Heart right ventricle (tissue), 16 donors: ENCODE measurements around the gene ZBTB1. TPM values are rescaled to one million over a fixed set of nuclear protein-coding genes. Genes with fewer than 3 reads are reported as not detected.
"Not testable (repeated sequence)": the region's sequence is repeated elsewhere in the genome, so short reads cannot be mapped to it uniquely, and the experiment has no call there.

ENCODE experiments used
- ATAC-seq, 8 donors: fragments of 200-7000 bp; cut with Tn5 transposase; one replicate each; pipeline ENCODE4 v1.9.1; 2020; ENCODE audit warnings: mild to moderate bottlenecking in 8 of 8, moderate library complexity in 8 of 8, moderate number of reproducible peaks in 1 of 8
- DNase-seq, 2 donors: peaks; one replicate each; pipeline ENCODE4 v3.0.0-alpha.2; 2020
- H3K27ac ChIP-seq, 10 donors: fragments of 200-600 bp; sonication (generic) in 2 of 10; one replicate each; pipeline versions ENCODE4 v1.5.0 to v1.8.0; 2020 to 2022; ENCODE audit warnings: mild to moderate bottlenecking in 3 of 10
- H3K27me3 ChIP-seq, 7 donors: fragments of 200-600 bp; one replicate each; pipeline ENCODE4 v1.8.0; 2021 to 2022; ENCODE audit warnings: mild to moderate bottlenecking in 2 of 7
- H3K36me3 ChIP-seq, 9 donors: fragments of 200-600 bp; sonication (generic) in 1 of 9; one replicate each; pipeline versions ENCODE4 v1.5.0 to v1.8.0; 2020 to 2022; ENCODE audit warnings: mild to moderate bottlenecking in 2 of 9
- H3K4me1 ChIP-seq, 9 donors: fragments of 200-600 bp; sonication (generic) in 1 of 9; one replicate each; pipeline versions ENCODE4 v1.5.0 to v1.8.0; 2020 to 2022; ENCODE audit warnings: mild to moderate bottlenecking in 4 of 9
- H3K4me3 ChIP-seq, 10 donors: fragments of 200-600 bp; sonication (generic) in 2 of 10; one replicate each; pipeline versions ENCODE4 v1.5.0 to v1.8.0; 2020 to 2022; ENCODE audit warnings: mild to moderate bottlenecking in 7 of 10, moderate library complexity in 2 of 10
- H3K9me3 ChIP-seq, 11 donors: fragments of 200-600 bp in 10 of 11; sonication (generic) in 2 of 11; one replicate each; pipeline versions ENCODE4 v1.5.0 to v1.8.0; 2013 to 2022; ENCODE audit warnings: mild to moderate bottlenecking in 2 of 11, control low read depth in 1 of 11, moderate library complexity in 1 of 11
- CTCF ChIP-seq, 9 donors: fragments of 200-600 bp; sonication (generic) in 2 of 9; IDR thresholded peaks; one replicate each; pipeline versions ENCODE4 v1.5.0 to v1.8.0; 2021 to 2022; ENCODE audit warnings: antibody characterized with exemption in 9 of 9, mild to moderate bottlenecking in 5 of 9, moderate library complexity in 1 of 9
- WGBS, 2 donors: extraction: QIAGEN DNeasy Blood & Tissue Kit; methylation state at CpG; one replicate each; pipeline ENCODE4 v1.1.7; 2013; ENCODE audit warnings: inconsistent platforms in 1 of 2; 5-methylcytosine and 5-hydroxymethylcytosine counted together
- intact Hi-C, 10 donors: fragments of 100-400 bp; cut with DNase I; formaldehyde crosslinking; loops; one replicate each; pipeline versions ENCODE4 v1.11.1 to v1.14.2; 2022
- polyA plus RNA-seq, 2 donors: library from polyadenylated mRNA; stranded (reverse); fragments of 200-250 nt; gene quantifications; one replicate each; pipeline ENCODE4 v1.2.3, GENCODE V29; 2013
- total RNA-seq, 10 donors: library from RNA; stranded (reverse); fragmentation: NEBNext Ultra II Directional in 3 of 10; extraction: Animal tissue kit (Norgen Biotek cat#: 25700) in 3 of 10; gene quantifications; one replicate each; pipeline versions ENCODE4 v1.2.1 to v1.2.4, GENCODE V29; 2021 to 2023
- donor health status: Arrhythmogenic right ventricular cardiomyopathy.
- donor health status: ischemic (EF 13 %, LVEDD 7.1; RV severe dilation, severe dysfunction).
- donor health status: healthy with polysubstance abuse.
- donor health status: DM: no; HTN: yes; CAD: no.
- donor health status: DM: no; HTN: no; CAD: no.
- donor health status: ischemic (EF 25% LVEDD 6.9; RV normal size, moderate dysfunction).
- donor health status: ischemic (EF 25% LVEDD 5.7; RV mildly dilated, moderate dysfunction).
- donor health status: healthy.
- donor health status: DM: yes; HTN: yes; CAD: no.
- donor health status: Ischemic cardiomyopathy.
- donor health status: ischemic (EF 35%, LVEDD 5.7; RV mildly dilated, moderate dysfunction).
- donor health status: nonischemic (EF 11% LVEDD 7.7; RV severe dilation, severe dysfunction).
- donor health status: DM: yes; HTN: yes; CAD: no.
- donor health status: PGD.
- donor health status: ischemic (EF 29% LVEDD 5.4; RV normal size, mild dysfunction).
- donor health status: nonischemic (EF 23%, LVEDD 6.1; RV moderate dilation, normal function).

Gene ZBTB1
- total and polyA plus RNA-seq, 12 donors, result 5.6 to 26.4 (median 20.6) TPM

DNA sequence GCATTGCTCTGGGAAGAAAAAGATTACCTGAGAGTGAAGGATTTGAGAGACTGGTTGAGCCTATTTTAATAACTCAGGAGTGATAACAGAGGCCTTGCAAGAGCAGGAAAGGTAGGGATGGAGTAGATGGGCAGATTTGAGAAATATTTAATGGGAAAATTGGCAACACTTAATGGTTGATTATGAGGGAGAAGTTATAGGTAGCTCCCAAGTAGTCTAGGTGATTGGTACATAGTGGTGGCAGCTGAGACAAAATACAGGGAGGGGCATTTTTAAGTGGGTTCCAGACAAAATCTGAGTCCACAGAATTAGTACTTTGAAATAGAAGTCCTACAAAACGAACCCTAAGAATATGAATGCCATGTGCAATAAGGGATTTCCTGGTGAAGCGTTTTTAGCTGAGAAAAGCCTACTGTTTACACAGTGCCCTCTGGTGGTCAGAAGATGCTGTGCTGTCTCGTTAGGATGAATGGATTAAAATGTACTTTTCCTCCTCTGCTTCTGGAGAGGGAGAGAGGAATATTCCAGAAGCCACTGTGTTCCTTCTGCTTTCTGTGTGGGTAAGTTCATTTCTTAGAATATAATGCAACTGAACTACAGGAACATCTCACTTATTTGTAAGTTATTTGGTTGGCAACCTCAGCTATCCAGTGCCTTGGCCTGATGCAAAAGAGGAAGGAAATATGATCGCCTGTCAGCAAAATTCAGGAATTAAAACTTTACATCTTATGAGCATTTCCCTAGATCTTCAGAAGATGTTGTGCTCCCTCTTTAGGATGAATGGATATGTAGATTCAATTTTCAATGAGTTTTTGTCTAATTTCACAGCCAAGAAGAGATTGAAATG lies 6.5 kb downstream of the ZBTB1 start:
- H3K27me3 ChIP-seq, result no peaks in the 10 kb centered on the region
- no peaks in the 10 kb centered on the region for H3K36me3 ChIP-seq
- no peaks in the 10 kb centered on the region for H3K9me3 ChIP-seq
- DNase-seq (peak in 1 of 2 donors; percentile 69), ATAC-seq (peak in 7 of 8 donors; percentile 36 to 80 (median 71))
- H3K4me3 ChIP-seq, result no peak overlapping the region
- peaks cover 9 to 93% (median 77%) of the 10 kb centered on the region in 9 donors for H3K4me1 ChIP-seq
- 16 to 20% methylated on average over 4 of the region's 4 CpGs for WGBS, 2 donors
- H3K27ac ChIP-seq, result peak overlapping the region in 6 of 10 donors; percentile 1 to 57 (median 18)
- TF ChIP-seq CTCF (IDR thresholded peaks at IDR 0.05), result peak; percentile 73 to 92 (median 90)
- intact Hi-C loops, result loop anchor here in 4 of 10 donors (5.0 to 10.0 kb wide), 3 partner anchors 79 to 169 kb away; no protein-coding TSS in a partner anchor

- no peak overlapping the region for H3K27ac ChIP-seq
- intact Hi-C loops, result loop anchor here in 4 of 10 donors (5.0 to 10.0 kb wide), 3 partner anchors 81 to 171 kb away; no protein-coding TSS in a partner anchor
- ATAC-seq (no peak), DNase-seq (no peak)
- no peak overlapping the region for H3K4me3 ChIP-seq
- no peaks in the 10 kb centered on the region for H3K9me3 ChIP-seq
- no peak for TF ChIP-seq CTCF (IDR thresholded peaks at IDR 0.05)
- H3K27me3 ChIP-seq, result no peaks in the 10 kb centered on the region
- WGBS, 2 donors, result 94% methylated on average over 2 of the region's 2 CpGs
- no peaks in the 10 kb centered on the region for H3K36me3 ChIP-seq
- peaks cover 4 to 88% (median 63%) of the 10 kb centered on the region in 9 donors for H3K4me1 ChIP-seq
Measured at GRCh38 chr14:64513271-64513670, 8.7 kb downstream of the ZBTB1 start.

DNA sequence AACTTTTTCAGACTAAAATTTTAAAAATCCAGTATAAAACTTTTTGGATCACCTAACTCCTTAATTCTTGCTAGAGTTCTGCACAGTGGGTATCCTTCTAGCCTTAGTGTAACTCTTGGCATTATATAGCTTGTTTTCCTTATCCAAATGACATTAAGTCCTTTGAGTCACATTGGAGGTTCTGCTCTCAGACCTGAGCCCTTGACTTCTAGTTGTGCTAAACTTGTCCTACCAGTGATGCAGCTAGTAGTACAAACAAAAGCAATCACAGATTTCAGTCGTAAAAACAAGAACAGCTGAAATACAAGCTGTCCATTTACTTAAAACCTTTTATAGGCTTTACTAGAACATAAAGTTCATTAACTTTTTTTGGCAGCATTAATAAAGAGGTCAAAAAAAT lies 10.5 kb downstream of the ZBTB1 start:
- Histone ChIP-seq H3K36me3 (no peaks in the 10 kb centered on the region), H3K27me3 (no peaks in the 10 kb centered on the region), H3K4me3 (no peak overlapping the region), H3K27ac (peak overlapping the region in 1 of 10 donors; percentile 4), H3K4me1 (peaks cover 4 to 81% (median 50%) of the 10 kb centered on the region in 9 donors), H3K9me3 (no peaks in the 10 kb centered on the region)
- DNase-seq (no peak), ATAC-seq (peak in 3 of 8 donors; percentile 41 to 54 (median 43))
- WGBS, 2 donors, result 32 to 44% methylated on average over 1 of the region's 1 CpG
- TF ChIP-seq CTCF (IDR thresholded peaks at IDR 0.05), result no peak
- intact Hi-C loops, result loop anchor here in 2 of 10 donors (10.0 kb wide), 1 partner anchor 120 kb away; no protein-coding TSS in a partner anchor

GRCh38 chr14:64516969-64517368 lies 12.4 kb downstream of the ZBTB1 start:
- no peaks in the 10 kb centered on the region for H3K9me3 ChIP-seq
- DNase-seq (no peak), ATAC-seq (no peak)
- H3K27me3 ChIP-seq, result no peaks in the 10 kb centered on the region
- 81 to 83% methylated on average over 1 of the region's 1 CpG for WGBS, 2 donors
- no peak overlapping the region for H3K27ac ChIP-seq
- TF ChIP-seq CTCF (IDR thresholded peaks at IDR 0.05), result no peak
- intact Hi-C loops, result loop anchor here in 2 of 10 donors (10.0 kb wide), 1 partner anchor 118 kb away; no protein-coding TSS in a partner anchor
- no peak overlapping the region for H3K4me3 ChIP-seq
- peaks cover 2 to 68% (median 32%) of the 10 kb centered on the region in 9 donors for H3K4me1 ChIP-seq
- peaks cover 0 to 11% (median 0%) of the 10 kb centered on the region in 9 donors for H3K36me3 ChIP-seq

- H3K9me3 ChIP-seq, H3K4me3 ChIP-seq, H3K27ac ChIP-seq, ATAC-seq, H3K27me3 ChIP-seq, DNase-seq: not testable (repeated sequence)
- Histone ChIP-seq H3K36me3 (peaks cover 0 to 18% (median 0%) of the 10 kb centered on the region in 9 donors), H3K4me1 (peaks cover 0 to 63% (median 25%) of the 10 kb centered on the region in 9 donors)
- intact Hi-C loops, result loop anchor here in 2 of 10 donors (10.0 kb wide), 1 partner anchor 117 kb away; no protein-coding TSS in a partner anchor
- 88 to 89% methylated on average over 6 of the region's 6 CpGs for WGBS, 2 donors
Measured at GRCh38 chr14:64517667-64518066, 13.1 kb downstream of the ZBTB1 start.
